ENCODE measurements around the gene FRK.

Gene FRK

DNA sequence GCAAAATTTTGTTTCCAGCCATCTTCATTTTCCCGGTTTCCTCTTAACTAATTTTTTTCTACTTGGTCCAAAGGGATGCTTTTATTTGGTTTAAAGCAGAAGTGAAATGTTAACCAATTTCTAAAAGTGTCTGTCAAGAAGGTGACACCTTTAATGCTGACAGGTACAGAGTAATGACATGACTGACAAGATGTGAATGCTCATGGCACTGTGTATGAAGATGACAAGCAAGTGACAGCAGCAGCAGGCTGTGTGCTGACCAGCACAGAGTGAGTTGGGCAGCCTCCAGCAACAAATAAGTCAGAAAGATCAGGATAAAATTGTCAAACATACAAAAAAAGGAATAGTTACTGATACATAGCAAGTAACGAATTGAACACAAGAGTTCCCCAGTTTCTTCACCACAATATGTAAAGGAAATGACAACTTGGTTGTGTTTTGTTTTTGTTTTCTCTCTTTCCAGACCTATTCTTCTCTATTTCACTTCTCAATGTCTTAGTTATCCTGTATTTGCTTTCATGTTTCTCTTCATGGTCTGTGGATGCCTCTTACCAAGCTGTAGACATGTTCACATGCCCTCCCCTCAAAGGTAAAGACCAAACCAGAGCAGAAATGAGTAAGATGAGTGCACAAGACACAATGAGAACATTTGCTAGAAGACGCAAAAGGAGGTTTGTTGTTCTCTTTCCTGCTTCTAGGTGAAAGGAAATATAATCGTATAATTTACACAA, 174.9 kb downstream of the FRK start:
- DNase-seq (ENCODE audit: low spot score) = no peak

DNA sequence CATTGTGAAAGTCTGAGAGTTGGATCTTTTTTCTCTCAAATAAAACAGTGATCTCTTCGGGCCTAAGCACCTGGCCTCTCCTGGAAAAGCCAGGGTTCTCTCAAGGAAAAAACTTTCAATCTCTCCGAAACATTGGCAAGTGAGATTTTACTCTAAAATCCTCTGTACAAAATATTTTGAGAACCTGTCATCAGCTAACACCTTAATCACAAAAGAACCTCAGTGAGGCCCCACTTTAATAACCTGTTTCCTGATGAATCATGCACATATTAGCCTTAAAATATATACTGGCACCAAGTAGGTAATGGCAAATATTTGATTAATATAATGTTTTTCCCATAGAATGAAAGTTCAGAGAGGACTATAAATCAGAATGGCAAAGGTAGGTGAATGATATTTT, 177.9 kb downstream of the FRK start:
- DNase-seq (ENCODE audit: low spot score) = no peak

DNA sequence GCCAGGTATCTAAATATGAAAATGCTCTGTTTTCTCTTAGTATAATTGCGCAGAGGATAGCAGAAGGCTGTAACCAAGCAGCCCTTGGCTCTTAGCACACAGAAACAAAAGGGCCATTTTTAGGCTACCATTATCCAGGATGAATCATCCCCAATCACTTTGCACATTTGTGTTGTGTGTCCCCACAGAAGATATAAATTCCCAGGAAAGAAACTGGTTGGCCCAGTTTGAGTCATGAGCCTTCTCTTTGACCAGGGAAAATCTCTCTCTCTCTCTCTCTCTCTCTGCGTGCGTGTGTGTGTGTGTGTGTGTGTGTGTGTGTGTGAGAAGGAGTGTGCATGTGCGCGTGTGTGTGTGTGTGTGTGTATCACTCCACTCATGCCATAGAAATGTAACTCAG, 178.5 kb downstream of the FRK start:
- no peak for DNase-seq (ENCODE audit: low spot score)

Data from cerebellar cortex (tissue), 1 donor.